Endometrial microvascular endothelial cells (primary cell): ENCODE results near the gene GAB2. TPM values are rescaled to one million over a fixed set of nuclear protein-coding genes. Genes with fewer than 3 reads are reported as not detected.
"Not testable (repeated sequence)": the region's sequence is repeated elsewhere in the genome, so short reads cannot be mapped to it uniquely, and the experiment has no call there.

Experiments used
- in situ Hi-C: cut with HindIII; loops from 2 replicates; pipeline ENCODE4 v1.10.0; 2017; ENCODE audit warnings: low sequenced_read_pairs, low pct_unique_long_range_greater_than_20kb; ENCODE audit errors: inconsistent ontology term
- total RNA-seq: library from RNA; depleted of rRNA; stranded (reverse); fragments of >200 nt; gene quantifications from one replicate; pipeline ENCODE4 v1.2.3, GENCODE V29; 2015; ENCODE audit errors: inconsistent ontology term

GAB2 gene
- total RNA-seq, 1 donor from 2014 or later = 16.8 TPM

- in situ Hi-C loops = no loop called here
These were observed 168.7 kb downstream of the GAB2 start for GRCh38 chr11:78248903-78249302.

- in situ Hi-C loops = no loop called here
These were observed 169.4 kb downstream of the GAB2 start for GRCh38 chr11:78248191-78248590.

- in situ Hi-C loops = no loop called here
These were observed 172.9 kb downstream of the GAB2 start for GRCh38 chr11:78244546-78245255.

- in situ Hi-C loops = no loop called here
These were observed 173.5 kb downstream of the GAB2 start for GRCh38 chr11:78244080-78244479.

- in situ Hi-C loops = no loop called here
These were observed 176.1 kb downstream of the GAB2 start for GRCh38 chr11:78241475-78241874.

GRCh38 chr11:78239781-78240180 is 177.8 kb downstream of the GAB2 start:
- in situ Hi-C loops = no loop called here

- in situ Hi-C loops = no loop called here
These were observed 180.2 kb downstream of the GAB2 start for GRCh38 chr11:78237293-78238046.

- in situ Hi-C loops = no loop called here
These were observed 183.6 kb downstream of the GAB2 start for GRCh38 chr11:78234006-78234405.

GRCh38 chr11:78233046-78233445 is 184.6 kb downstream of the GAB2 start:
- in situ Hi-C loops = not testable (repeated sequence)

- in situ Hi-C loops = no loop called here
These were observed 185.6 kb downstream of the GAB2 start for GRCh38 chr11:78231962-78232501.

- in situ Hi-C loops = no loop called here
These were observed 187.3 kb downstream of the GAB2 start for GRCh38 chr11:78230161-78230877.

- in situ Hi-C loops = no loop called here
These were observed 188.5 kb downstream of the GAB2 start for GRCh38 chr11:78229106-78229505.

GRCh38 chr11:78228467-78228866 is 189.2 kb downstream of the GAB2 start:
- in situ Hi-C loops = no loop called here

GRCh38 chr11:78227921-78228320 is 189.7 kb downstream of the GAB2 start:
- in situ Hi-C loops = no loop called here

GRCh38 chr11:78226684-78227680 is 190.6 kb downstream of the GAB2 start:
- in situ Hi-C loops = no loop called here

- in situ Hi-C loops = no loop called here
These were observed 192.7 kb downstream of the GAB2 start for GRCh38 chr11:78224906-78225420.

GRCh38 chr11:78224506-78224905 is 193.1 kb downstream of the GAB2 start:
- in situ Hi-C loops = no loop called here

GRCh38 chr11:78223320-78223954 is 194.2 kb downstream of the GAB2 start:
- in situ Hi-C loops = no loop called here
